Stimulated activated CD4-positive, alpha-beta T cell treated with anti-CD3 and anti-CD28 coated beads, Interleukin-2, amount 100 ng/mL, for 4 hours (primary cell): ENCODE data around the gene MAGEA2B.
"Not testable (repeated sequence)": the region's sequence is repeated elsewhere in the genome, so short reads cannot be mapped to it uniquely, and the experiment has no call there.

Experiments
- DNase-seq: peaks from one replicate; pipeline ENCODE4 v3.0.0-alpha.2; 2020; ENCODE audit warnings: low read depth

MAGEA2B gene, protein sequence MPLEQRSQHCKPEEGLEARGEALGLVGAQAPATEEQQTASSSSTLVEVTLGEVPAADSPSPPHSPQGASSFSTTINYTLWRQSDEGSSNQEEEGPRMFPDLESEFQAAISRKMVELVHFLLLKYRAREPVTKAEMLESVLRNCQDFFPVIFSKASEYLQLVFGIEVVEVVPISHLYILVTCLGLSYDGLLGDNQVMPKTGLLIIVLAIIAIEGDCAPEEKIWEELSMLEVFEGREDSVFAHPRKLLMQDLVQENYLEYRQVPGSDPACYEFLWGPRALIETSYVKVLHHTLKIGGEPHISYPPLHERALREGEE

GRCh38 chrX:152713815-152714787 lies at the start of gene MAGEA2B:
Gene MAGEA2B, plus strand, starts transcription at chrX:152714628. Its CDS starts 2,479 bp downstream, at chrX:152717107.
- not testable (repeated sequence) for DNase-seq

- DNase-seq = no peak
Observed at GRCh38 chrX:152674135-152674534, 40.3 kb upstream of the MAGEA2B start.

GRCh38 chrX:152674652-152675051 lies 39.8 kb upstream of the MAGEA2B start:
- DNase-seq = not testable (repeated sequence)

DNA sequence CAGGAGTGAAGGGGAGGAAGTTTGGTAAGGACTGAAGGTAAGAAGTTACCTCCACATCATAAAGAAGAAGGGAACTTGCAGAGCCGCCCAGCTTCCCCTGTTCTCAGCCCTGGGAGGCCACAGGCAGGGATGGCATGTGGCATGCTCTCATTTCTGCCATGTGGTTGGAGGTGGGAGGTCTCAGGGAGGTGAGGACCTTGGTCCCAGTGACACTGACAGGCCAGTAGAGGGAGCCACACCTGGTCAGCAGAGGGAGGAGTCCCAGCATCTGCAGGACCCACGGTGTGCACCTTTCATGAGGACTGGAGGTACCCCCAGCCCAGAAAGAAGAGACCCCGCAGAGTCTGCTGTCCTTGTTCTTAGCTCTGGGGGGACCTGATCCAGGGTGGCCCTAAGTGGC lies 33.4 kb upstream of the MAGEA2B start:
- DNase-seq = not testable (repeated sequence)

- not testable (repeated sequence) for DNase-seq
Observed at GRCh38 chrX:152697952-152698931, 16.2 kb upstream of the MAGEA2B start, which contains the start of gene MAGEA3. Gene MAGEA3, plus strand, starts transcription at chrX:152698794. Its CDS starts 2,039 bp downstream, at chrX:152700833.

- not testable (repeated sequence) for DNase-seq
Observed at GRCh38 chrX:152700390-152700789, 14.0 kb upstream of the MAGEA2B start.

- not testable (repeated sequence) for DNase-seq
Observed at GRCh38 chrX:152706500-152706899, 7.9 kb upstream of the MAGEA2B start.

DNA sequence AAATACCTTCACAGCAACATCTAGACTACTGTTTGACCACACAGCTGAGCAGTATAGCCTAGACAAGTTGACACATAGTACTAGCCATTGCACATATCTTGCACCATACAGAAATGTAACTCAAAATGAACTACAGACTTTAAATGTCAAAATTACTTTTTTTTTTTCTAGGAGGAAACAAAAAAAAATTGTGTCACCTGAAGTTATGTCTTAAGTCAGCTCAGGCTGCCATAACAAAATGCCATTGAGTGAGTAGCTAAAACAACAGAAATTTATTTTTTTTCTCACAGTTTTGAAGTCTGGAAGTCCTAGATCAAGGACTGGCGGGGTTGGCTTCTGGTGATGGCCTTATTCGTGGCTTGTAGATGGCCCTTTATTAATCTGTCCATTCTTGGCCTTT lies 5.3 kb upstream of the MAGEA2B start, which contains the start of gene CSAG2:
Gene CSAG2 (minus strand): TSS at position 101 of the 400 bp plus-strand sequence. CDS start 161 bp downstream, outside the sequence.
- DNase-seq = not testable (repeated sequence)

DNA sequence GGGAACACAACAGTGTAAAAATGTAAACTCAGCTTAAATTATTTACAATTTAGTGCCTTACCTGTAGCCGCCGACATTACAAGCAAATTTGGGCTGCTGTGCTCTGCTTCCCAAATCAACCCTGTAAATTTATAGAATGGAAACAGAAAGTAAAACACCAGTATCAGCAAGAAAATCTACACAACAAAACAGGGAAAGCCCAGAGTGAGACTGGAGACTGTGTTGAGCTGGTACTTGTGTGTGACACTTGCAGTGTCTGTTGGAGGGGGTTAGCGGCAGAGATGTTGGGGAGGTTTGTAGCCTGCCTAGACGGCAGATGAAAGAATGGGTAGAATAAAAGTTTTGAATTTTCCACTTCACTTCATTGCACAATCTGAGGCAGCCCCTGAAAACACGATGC lies 1.2 kb upstream of the MAGEA2B start:
- not testable (repeated sequence) for DNase-seq

DNA sequence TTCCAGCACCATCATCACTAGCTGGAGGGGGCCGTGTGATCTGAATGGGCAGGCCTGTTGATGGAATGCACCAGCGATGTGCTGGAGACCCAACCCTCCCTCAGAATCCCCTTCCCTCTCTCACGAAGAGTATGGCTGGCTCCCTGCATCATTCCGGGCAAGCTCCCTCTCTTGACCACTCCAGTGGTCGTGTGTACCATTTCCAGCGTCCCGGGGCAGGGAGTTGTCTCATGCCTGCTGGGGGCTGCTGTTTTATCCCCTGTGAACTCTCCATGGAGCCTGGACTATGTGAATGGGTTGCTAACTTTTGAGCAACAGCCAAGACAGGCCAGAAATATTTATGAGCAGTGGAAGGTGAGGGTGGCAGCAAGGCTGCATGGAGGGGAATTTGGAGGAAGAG lies 11.0 kb downstream of the MAGEA2B start:
- DNase-seq = no peak

DNA sequence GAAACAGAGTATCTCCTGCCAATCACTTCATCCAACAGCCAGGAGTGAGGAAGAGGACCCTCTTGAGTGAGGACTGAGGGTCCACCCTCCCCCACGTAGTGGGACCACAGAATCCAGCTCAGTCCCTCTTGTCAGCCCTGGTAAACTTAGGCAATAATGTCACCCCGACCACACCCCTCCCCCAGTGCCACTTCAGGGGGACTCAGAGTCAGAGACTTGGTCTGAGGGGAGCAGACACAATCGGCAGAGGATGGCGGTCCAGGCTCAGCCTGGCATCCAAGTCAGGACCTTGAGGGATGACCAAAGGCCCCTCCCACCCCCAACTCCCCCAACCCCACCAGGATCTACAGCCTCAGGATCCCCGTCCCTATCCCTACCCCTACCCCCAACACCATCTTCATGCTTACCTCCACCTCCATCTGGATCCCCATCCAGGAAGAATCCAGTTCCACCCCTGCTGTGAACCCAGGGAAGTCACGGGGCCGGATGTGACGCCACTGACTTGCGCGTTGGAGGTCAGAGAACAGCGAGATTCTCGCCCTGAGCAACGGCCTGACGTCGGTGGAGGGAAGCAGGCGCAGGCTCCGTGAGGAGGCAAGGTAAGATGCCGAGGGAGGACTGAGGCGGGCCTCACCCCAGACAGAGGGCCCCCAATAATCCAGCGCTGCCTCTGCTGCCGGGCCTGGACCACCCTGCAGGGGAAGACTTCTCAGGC lies 19.0 kb downstream of the MAGEA2B start, which contains the start of the genes CSAG1 and MAGEA12:
Gene CSAG1 (minus strand): TSS at position 461 of the 715 bp plus-strand sequence. CDS start 1,261 bp downstream, outside the sequence.
Gene MAGEA12 (plus strand): TSS at position 497 of the 715 bp plus-strand sequence. CDS start 2,405 bp downstream, outside the sequence.
- DNase-seq = no peak

DNA sequence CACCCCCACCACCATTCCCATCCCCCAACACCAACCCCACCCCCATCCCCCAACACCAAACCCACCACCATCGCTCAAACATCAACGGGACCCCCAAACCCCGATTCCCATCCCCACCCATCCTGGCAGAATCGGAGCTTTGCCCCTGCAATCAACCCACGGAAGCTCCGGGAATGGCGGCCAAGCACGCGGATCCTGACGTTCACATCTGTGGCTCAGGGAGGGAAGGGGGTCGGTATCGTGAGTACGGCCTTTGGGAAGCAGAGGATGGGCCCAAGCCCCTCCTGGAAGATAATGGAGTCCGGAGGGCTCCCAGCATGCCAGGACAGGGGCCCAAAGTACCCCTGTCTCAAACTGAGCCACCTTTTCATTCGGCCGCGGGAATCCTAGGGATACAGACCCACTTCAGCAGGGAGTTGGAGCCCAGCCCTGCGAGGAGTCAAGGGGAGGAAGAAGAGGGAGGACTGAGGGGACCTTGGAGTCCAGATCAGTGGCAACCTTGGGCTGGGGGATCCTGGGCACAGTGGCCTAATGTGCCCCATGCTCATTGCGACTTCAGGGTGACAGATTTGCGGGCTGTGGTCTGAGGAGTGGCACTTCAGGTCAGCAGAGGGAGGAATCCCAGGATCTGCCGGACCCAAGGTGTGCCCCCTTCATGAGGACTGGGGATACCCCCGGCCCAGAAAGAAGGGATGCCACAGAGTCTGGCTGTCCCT lies 19.9 kb downstream of the MAGEA2B start:
- not testable (repeated sequence) for DNase-seq

- DNase-seq = no peak
Observed at GRCh38 chrX:152735101-152735500, 20.7 kb downstream of the MAGEA2B start.

- no peak for DNase-seq
Observed at GRCh38 chrX:152735860-152736511, 21.6 kb downstream of the MAGEA2B start.

GRCh38 chrX:152736528-152736927 lies 22.1 kb downstream of the MAGEA2B start:
- not testable (repeated sequence) for DNase-seq

- no peak for DNase-seq
Observed at GRCh38 chrX:152738560-152738959, 24.1 kb downstream of the MAGEA2B start.

- DNase-seq = not testable (repeated sequence)
Observed at GRCh38 chrX:152753686-152754650, 39.5 kb downstream of the MAGEA2B start, which contains the start of gene MAGEA2. Gene MAGEA2, minus strand, starts transcription at chrX:152753842. Its CDS starts 2,479 bp downstream, at chrX:152751363.

- not testable (repeated sequence) for DNase-seq
Observed at GRCh38 chrX:152754871-152755270, 40.4 kb downstream of the MAGEA2B start.
